ENCODE measurements around the gene TNFRSF9. TPM values are rescaled to one million over a fixed set of nuclear protein-coding genes. Genes with fewer than 3 reads are reported as not detected.

Gene TNFRSF9
- polyA plus RNA-seq, 3 donors: 0.07 to 0.14 (median 0.14) TPM

GRCh38 chr1:7890853-7891252 is 49.8 kb downstream of the TNFRSF9 start:
- DNase-seq (ENCODE audit: extremely low read depth in 1 of 11, low read depth in 9 of 11, low spot score in 4 of 11): no peak

DNA sequence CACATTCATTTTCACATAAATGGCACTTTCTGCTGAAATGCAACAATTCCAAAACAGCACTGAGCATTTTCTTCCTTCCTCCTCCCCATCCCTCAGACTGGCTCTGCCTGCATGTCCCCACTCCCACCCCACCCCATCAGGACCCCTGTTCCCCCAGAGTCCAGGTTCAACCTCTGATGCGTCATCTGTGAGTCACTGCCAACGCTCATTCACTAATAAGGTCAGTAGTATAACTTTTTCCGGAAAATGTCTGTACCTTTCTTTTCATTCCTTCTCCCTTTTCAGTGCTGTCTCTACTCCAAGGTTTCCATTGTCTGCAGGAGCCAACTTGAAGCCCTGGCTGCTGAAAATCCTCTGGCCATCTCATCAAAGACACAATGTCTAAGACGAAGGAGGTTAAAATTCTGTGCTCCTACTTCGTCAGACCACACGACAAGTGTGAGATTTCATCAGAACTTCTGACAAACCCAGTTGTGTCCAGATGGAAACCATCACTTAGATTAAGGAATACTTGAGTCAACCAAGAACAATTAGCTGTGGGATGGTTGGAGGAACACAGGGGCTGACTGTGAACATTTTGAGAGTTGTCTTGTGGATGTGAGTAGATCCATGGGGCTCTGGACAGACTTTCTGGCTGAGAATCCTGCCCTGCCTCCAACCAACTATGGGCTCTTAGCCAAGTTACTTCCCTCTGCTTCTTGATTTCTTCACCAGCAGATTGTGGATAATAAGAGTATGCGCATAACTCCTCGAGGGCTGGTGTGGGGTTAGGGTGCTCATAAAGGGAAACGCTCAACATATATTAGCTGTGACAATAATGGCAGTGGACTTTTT is 52.2 kb downstream of the TNFRSF9 start:
- DNase-seq (ENCODE audit: extremely low read depth in 1 of 11, low read depth in 9 of 11, low spot score in 4 of 11): peak in 1 of 11 donors; percentile 7

DNA sequence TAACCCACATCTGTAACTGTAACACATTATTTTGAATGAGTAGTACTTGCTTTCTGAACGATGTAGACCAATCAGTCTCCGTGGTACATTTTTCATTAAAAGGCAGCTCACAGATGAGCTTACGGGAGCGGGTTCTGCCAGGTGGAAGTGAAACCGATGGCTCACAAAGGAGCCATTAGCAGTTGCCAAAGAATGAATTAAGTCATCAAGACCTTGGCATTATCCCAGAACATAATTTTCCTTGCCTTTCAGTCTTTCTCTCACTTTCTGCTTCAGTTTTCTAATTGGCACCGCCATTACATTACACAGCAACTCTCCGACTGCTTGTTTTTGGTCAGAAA is 54.3 kb downstream of the TNFRSF9 start:
- no peak for DNase-seq (ENCODE audit: extremely low read depth in 1 of 11, low read depth in 9 of 11, low spot score in 4 of 11)

- no peak for DNase-seq (ENCODE audit: extremely low read depth in 1 of 11, low read depth in 9 of 11, low spot score in 4 of 11)
Observed at GRCh38 chr1:7885513-7886404, 54.9 kb downstream of the TNFRSF9 start.

DNA sequence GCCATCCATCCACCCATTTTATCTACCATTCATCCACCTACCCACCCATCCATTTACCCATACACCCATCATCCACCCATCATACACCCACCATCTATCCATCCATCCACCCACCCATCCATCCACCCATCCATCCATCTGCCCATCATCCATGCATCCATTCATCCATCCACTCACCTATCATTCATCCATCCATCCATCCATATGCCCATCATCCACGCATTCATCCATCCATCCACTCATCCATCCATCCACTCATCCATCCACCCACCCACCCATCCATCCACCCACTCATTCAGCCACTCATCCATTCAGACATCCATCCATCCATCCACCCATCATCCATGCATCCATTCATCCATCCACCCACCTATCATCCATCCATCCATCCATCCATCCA is 55.9 kb downstream of the TNFRSF9 start:
- no peak for DNase-seq (ENCODE audit: extremely low read depth in 1 of 11, low read depth in 9 of 11, low spot score in 4 of 11)

GRCh38 chr1:7879228-7879627 is 61.4 kb downstream of the TNFRSF9 start:
- no peak for DNase-seq (ENCODE audit: extremely low read depth in 1 of 11, low read depth in 9 of 11, low spot score in 4 of 11)

DNA sequence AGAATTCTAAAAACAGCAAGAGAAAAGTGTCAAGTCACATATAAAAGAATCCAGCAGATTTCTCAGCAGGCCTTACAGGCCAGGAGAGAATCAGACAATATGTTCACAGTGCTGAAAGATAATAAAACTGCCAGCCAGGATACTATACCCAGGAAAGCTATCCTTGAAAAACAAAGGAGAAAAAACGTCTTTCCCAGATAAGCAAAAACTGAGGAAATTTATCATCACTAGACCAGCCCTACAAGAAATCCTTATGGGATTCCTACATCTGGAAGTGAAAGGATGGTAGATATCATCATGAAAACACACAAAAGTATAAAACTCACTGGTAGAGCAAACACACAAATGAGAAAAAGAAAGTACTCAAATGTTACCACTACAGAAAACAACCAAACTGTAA is 62.6 kb downstream of the TNFRSF9 start:
- no peak for DNase-seq (ENCODE audit: extremely low read depth in 1 of 11, low read depth in 9 of 11, low spot score in 4 of 11)

DNA sequence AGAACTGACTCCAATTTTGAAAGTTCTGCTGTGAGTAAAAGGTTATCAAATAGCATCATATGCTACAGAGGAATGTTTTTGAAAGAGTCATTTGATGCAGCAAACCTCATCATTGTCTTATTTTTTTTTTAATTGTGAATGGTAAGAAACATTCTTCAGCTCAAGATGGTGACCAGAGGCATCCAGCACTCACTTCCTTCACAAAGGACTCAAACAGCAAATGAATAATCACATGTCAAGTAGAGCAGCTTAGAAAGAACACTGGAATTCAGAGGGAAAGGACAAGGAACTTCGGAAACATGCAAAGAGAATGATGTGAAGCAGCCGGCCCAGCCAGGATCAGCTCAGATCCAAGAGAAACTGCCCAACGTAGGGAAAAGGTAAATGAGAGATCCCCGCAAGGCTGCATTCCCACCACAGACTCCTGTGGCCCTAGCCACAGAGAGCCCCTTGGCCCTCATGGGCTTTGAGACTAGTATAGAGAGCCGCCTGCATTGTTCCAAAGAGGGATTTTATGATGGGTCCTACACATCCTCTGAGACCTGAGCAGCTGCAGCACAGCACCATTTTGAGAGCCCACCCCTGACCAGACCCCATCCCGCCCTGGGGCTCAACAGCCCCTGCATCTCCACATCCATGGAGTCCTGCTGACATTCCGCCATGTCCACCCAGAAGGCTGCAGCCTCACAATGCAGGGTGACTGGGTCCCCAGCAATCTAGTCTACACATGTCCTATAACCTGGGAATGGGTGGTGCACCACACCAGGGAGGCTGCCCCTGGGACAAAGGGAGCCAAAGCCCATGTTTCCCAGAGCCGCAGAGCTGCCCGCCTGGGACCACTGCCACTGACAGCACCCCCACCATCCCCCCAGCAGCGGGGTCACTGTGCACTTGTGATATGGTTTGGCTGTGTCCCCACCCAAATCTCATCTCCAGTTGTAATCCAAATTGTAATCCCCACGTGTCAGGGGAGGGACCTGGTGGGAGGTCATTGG is 66.5 kb downstream of the TNFRSF9 start:
- no peak for DNase-seq (ENCODE audit: extremely low read depth in 1 of 11, low read depth in 9 of 11, low spot score in 4 of 11)

DNA sequence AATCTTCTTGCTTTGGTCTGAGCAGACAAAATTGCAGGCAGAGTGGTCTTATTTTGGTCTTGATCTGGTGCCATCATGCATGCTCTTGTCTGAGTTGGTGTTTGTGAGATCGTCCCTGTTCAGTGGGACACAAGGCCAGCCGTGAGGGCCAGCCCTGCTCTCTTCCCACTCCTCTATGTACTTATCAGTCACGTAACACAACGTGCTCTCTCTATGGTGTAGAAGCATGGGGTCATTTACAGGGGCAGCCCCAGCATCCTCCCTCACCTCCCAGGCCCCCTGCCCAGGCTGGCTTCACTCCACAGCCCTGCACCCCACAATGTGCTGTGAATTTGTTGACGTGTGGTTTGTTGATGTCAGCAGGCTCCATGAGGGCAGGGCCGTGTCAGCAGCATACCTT is 69.5 kb downstream of the TNFRSF9 start:
- DNase-seq (ENCODE audit: extremely low read depth in 1 of 11, low read depth in 9 of 11, low spot score in 4 of 11): no peak

DNA sequence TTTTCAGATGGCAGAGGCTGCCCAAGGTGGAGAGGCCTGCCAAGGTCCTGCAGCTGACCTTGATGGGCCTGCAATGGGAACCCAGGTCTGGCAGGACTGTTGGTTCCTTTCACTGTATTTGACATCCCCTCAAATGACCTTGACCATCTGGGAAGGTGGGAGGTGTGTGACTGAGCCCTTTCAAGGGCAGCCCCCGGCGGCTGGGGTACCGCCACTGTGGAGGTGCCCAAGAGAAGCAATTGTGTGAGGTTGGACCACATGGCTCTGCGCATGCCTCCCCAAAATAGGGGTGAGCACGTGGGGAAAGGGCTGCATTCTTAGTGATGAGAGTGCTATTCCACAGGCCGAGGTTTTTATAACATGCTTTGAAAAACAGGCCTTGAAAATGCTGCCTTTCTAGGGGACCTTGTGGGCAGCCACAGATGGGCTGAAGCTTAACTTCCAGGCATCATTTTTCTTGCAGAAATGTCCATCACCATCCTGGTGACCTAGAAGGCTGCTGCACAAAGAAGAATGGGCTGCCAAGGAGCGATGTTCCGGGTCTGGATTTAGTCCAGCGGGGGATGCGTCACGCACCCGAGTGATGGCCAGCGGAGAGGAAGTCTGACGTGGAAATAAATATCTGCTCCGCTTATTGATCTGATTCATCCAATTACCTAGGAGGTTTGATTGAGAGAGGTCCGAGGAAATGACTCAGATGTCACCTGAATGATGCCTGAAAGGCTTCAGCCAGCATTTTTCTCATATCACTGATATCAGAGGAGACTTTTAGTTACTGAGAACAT is 71.3 kb downstream of the TNFRSF9 start:
- DNase-seq (ENCODE audit: extremely low read depth in 1 of 11, low read depth in 9 of 11, low spot score in 4 of 11): no peak

DNA sequence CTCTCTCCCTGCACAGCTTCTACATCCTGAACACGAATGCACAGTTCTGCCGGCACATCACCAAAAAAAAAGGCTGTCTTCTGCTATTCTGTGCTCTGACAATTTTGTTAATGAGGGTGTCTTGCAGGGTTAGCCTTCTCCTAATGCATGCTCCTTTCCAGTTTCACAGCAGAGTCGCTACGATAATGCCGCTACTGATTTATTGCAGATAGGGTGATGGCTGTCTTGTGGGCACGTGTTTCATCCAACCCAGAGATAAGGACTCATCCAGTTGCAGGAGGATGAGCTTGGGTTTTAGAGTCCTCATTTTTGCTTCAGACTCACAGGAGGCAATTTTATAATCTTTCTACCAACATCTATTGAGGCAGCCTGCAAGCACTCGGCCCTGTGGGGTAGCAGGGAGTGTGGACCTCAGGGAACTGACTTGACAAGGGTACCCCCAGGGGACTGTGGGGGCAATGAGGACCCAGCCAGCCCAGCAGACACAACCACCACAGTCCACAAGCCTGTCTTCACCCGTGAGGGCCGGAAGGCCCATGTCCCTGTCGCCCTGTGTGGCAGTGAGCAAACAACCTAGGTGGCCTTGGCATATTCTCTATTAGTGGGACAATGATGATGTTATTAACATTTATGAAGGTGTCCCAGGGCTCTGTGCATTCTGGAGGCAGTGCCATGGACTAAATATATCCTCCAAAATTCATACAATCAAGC is 72.4 kb downstream of the TNFRSF9 start:
- no peak for DNase-seq (ENCODE audit: extremely low read depth in 1 of 11, low read depth in 9 of 11, low spot score in 4 of 11)

DNA sequence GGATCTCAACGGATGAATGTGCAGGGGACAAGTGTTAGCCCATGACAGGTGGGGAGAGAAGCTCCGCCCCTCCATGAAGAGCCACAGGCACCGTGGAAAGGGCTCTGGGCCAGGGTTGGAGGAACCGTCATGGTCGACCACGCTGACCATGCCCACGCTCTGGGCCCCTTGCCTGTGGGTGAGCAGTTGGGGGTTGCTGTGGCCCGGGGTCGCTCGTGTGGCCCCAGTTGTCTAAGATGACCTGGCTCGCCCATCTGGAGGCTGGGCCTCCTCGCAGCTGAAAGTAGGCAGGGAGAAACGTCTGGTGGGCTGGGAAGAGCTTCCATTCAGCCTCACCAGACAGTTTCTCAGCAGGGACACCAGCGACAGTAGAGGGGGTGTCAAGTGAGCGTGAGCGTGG is 74.7 kb downstream of the TNFRSF9 start:
- DNase-seq (ENCODE audit: extremely low read depth in 1 of 11, low read depth in 9 of 11, low spot score in 4 of 11): no peak

Other genes starting within 250 kb of the TNFRSF9 start
- gene VAMP3, start 169.5 kb downstream of the TNFRSF9 start, polyA plus RNA-seq (ENCODE audit: insufficient read length in 3 of 3): 100 to 1,000 TPM in 2 of 3 donors, 10 to 100 TPM in 1; 99.5 to 113 (median 103) TPM
- gene PER3, start 156.5 kb downstream of the TNFRSF9 start, polyA plus RNA-seq (ENCODE audit: insufficient read length in 3 of 3): 10 to 100 TPM; 11.0 to 13.0 (median 12.4) TPM
- under 1 TPM in 1 of 3 donors, not detected in 2; 0.24 TPM for gene UTS2, start 87.8 kb downstream of the TNFRSF9 start, polyA plus RNA-seq (ENCODE audit: insufficient read length in 3 of 3)
- gene PARK7, start 20.9 kb upstream of the TNFRSF9 start, polyA plus RNA-seq (ENCODE audit: insufficient read length in 3 of 3): 100 to 1,000 TPM; 303 to 345 (median 330) TPM
- 10 to 100 TPM; 17.7 to 23.5 (median 20.7) TPM for gene ERRFI1, start 85.5 kb upstream of the TNFRSF9 start, polyA plus RNA-seq (ENCODE audit: insufficient read length in 3 of 3)

Measured in renal cortex interstitium (tissue), 11 donors.